Activated CD8-positive, alpha-beta memory T cell treated with anti-CD3 and anti-CD28 coated beads for 1 hour (primary cell): Measurements from ENCODE around the gene CEP85L.

ENCODE experiments used
- DNase-seq, 2 donors: peaks; one replicate each; pipeline ENCODE4 v3.0.0-alpha.2; 2020; ENCODE audit warnings: low read depth in 1 of 2; ENCODE audit errors: extremely low read depth in 1 of 2

Gene CEP85L

DNA sequence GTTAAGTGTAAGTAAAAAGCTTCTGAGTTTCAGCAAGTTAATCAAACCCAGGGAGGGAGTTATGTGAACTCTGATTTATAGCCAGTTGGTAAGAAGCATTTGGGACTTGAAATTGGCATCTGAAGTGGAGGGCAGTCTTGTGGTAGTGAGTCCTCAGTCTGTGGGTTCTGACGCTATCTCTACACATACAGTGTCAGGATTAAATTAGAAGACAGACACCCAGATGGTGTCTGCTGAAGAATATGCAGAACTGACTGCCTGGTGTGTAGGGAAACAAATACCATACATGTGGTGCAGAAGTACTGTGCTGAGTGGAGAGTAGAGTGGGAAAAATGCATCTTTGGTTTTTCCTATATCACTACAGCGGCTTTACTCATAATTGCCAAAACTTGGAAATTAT is 146.8 kb downstream of the CEP85L start:
- no peak for DNase-seq

DNA sequence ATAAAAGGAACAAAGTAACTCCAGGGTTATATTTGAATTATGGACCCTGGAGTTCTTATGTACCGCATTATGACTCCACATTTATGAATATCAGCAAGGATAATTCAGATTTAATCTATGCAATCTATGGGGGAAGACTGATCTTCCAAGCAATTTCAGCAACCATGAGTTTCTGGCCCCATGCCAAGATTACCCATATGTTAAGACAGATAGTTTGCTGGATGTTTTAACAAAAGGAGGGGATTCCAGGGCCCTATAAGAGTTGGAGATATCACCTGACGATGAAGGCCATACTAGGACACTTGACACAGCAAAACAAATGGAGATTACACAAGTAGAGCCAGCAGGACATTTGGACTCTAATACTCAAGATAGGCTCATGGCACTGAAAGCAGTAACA is 149.2 kb downstream of the CEP85L start:
- DNase-seq, result no peak

DNA sequence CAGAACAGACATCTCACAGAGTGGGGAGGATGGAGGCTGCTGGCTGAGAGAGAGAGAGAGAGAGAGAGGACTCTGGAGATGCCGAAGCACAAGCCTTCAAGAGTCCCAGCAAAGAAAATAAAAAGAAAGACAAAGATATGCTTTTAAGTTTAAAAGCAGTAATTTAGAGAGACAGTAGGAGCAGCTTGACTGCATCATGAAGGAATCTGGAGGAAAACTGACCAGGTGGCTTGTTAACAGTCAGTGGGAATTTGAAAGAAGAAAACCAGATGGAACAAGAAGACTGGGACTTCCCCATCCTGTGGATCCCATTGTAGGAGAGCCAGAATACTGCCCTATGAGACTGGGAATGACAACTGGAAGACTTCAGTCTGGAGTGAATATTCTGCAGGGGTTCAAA is 149.6 kb downstream of the CEP85L start:
- DNase-seq, result no peak

DNA sequence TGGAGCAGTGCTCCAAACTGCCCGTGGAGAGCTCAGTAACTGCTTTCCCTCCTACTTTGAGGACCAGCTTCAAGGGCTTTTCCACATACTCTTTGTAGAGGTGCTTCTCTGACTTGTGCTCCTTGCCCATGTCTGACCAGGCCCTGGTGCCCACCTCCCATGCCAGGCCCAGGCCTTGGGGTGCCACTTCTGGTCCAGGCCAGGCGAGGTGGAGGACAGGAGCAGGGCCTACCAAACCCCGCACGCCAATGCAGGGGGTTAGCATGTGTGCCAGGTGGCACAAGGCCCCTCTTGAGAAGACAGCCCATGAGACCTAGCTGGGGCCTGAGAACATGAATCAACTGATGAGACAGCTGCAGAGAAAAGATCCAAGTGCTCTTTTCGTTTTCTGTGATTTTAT is 150.3 kb downstream of the CEP85L start:
- DNase-seq, result no peak

DNA sequence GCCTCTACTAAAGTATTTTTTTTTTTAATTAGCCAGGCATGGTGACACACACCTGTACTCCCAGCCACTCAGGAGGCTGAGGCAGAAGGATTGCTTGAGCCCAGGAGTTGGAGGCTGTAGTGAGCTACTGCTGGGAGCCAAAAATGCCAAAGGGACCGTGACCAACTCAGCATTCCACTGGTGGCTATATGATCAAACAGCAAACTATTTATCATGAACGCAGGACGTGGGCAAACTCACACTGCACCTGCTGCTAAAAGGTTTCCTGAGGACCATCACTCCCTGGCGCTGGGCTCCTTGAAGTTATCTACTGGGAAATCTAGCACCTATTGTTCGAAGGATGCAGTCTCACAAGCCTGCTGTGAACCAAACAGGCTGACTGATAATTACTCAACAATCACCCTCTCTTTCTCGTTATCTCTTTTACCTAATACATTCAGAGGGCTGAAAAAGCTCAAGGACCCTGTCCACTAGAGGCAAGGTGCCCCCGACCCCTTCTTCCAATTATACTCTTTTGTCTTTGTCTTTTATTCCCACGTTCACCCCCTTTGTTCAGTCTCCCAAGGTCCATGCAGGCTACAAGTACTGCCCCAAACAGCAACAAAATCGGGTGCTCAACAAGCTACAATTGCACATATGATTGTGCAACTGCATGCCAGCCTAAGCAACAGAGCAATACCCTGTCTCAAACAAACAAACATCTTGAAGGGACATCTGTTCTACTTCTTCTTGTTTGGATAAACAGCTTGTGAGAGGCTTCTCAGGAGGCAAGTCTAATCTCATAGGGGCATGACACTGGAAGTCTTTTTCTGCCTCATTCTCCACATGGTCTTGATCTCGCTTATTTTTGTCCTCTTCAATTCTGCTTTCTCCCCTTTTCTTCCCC is 151.0 kb downstream of the CEP85L start:
- no peak for DNase-seq

DNA sequence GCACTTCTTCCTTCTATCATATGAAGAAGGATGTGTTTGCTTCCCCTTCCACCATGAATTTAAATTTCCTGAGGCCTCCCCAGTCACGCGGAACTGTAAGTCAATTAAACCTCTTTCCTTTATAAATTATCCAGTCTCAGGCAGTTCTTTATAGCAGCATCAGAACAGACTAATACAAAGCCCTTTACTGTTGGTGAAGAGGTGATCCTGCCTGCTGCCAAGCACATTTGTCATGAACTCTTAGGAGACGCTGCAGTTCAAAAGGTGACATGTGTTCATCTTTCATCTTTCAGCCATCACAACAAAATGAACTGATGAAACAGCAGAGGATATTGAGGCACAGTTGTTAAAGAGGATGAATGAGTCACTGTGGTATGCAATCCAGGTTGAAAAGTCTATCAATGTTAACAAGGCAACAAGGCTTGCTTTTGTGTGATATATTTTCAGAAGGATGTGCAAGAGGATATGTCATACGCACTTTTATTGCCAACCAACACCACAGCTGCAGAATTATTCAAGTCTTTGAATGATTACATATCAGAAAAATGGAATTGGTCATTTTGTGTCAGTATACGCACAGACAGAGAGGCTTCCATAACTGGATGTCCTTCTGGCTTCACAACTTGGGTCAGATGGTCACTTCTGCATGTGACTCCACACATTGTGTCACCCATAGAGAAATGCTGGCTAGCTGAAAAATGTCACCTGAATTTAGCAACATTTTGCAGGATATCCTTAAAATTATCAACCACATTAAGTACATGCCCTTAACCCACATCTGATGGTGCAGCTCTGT is 155.7 kb downstream of the CEP85L start:
- DNase-seq, result no peak

DNA sequence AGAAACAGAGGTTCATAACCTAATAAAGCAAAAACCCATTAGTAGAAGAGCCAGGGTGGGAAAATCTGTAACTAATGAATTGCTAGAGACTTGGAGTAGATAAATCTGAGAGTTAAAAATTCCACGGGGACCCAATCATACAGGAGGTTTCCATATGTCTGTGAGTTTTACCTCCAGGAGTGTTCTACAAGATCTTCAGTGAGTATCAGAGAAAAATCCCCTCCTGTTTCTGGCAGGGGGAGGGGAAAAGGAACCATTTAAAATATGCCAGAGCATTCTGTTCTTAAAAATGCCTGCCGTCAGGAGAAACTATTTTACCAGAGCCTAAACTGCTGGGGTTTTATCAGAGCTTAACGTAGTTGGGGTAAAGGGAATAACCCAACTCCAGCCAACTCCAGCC is 157.3 kb downstream of the CEP85L start:
- no peak for DNase-seq

DNA sequence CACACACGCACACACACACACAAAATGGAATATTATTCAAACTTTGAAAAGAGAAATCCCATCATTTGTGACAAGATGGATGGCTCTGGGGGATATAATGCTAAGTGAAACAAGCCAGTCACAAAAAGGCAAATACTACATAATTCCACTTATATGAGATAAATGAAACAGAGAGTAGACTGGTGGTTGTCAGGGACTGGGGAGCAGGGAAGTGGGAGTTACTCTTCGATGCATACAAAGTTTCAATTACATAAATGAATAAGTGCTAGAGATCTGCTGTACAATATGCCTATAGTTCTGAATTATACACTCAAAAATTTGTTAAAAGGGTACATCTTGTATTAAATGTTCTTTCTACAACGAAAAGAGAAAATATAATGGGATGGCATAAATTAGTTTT is 161.4 kb downstream of the CEP85L start:
- no peak for DNase-seq

DNA sequence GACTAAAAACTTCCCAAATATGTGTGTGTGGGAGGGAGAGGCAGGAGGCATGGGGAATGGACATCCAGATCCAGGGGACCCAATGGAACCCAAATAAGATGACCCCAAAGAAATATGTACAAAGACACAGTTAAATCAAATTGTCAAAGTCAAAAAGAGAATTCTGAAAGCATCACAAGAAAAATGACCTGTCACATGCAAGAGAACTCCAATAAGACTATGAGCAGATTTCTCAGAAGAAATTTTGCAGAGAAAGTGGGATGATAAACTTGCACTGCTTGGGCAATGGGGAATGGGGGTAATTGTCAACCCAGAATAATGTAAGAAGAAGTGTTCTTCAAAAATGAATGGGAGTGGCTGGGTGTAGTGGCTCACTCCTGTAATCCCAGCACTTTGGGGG is 162.8 kb downstream of the CEP85L start:
- no peak for DNase-seq

DNA sequence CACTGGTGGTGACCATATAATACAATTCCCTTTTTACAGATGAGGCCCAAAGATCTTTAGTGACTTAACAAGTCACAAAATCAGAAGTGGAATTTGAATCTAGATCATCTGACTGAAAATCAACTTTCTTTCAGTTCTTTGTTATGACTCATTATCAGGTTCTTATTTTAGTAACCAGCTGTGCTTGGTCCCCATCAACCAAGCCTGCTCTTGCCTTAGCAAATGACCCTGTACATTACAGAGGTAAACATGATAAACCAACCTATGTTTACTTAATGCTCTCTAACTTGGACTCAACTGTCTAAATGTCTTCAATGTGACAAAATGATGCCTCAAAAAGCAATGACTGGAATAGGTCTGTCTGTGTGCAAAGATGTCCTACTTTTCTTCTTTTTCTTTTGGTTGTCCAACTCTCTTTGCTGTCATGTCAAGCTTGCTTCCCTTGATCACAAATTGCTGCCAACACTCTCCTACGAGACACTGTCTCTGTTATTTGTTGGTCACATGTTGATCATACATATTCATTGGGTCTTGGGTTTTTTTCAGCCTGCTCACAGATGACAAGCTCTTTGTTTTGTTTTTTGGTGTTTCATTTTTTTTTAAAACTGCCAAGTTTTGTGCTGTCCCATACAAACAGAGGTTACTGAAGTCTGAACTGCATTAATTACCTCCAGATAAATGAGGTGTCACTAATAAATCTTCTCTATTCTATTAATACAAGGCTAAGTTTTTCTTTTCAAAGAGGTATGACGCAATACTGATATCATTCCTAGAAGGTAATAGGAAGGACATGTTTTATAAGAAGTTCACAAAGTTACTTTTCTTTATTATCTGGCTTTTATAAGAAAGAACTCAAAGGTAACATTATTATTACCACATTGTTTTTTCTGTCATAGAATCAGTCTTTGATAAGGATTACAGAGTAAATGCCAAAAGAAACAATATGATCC is 165.5 kb downstream of the CEP85L start:
- DNase-seq, result no peak

DNA sequence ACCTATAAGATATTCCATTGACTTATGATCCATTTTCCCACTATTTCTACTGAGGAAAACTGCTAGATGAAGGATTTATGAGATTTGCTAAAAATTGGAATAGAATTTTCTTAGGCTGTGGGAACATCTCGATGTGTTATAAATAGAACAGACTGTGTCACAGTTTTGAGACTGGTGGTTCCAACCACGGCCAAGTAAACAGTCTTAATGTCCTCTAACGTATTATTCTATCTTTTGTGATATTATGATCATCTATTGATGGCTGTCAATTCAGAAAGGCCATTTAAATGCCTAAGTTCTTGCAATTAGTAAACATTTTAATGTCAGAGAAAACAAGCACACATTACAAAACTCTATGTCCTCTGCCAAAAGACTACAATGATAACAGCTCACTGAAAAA is 174.8 kb downstream of the CEP85L start:
- DNase-seq, result no peak

DNA sequence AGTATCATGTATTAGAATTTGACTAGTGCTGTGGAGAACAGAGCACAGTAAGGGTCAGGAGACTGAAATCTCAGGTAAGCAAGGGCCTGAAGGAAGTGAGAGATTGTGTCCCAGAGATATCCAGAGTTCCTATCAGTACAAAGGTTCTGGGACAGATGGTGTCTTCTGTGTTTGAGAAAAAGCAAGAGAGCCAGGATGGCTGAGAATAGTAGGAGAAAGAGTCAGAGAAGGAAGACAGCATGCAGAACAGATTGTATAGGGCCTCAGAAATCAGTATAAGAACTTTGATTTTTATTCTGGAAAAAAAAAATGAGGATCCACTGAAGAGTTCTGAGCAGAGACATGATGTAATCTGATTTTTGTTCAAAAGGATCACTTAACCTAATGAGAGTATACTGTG is 178.1 kb downstream of the CEP85L start:
- no peak for DNase-seq

DNA sequence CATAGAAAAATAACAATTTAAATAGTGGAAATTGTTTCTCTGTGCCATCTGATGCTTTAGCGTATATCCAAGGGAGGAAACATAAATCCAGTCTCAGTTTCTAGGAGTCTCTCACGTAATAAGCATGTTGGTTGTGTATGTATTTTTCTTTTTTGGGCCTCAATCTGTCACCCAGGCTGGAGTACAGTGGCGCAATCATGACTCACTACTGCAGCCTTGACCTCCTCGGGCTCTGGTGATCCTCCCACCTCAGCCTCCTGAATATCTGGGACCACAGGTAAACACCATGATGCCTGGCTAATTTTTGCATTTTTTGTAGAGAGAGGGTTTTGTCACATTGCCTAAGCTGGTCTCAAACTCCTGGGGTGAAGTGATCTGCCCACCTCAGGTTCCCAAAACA is 181.9 kb downstream of the CEP85L start:
- no peak for DNase-seq

DNA sequence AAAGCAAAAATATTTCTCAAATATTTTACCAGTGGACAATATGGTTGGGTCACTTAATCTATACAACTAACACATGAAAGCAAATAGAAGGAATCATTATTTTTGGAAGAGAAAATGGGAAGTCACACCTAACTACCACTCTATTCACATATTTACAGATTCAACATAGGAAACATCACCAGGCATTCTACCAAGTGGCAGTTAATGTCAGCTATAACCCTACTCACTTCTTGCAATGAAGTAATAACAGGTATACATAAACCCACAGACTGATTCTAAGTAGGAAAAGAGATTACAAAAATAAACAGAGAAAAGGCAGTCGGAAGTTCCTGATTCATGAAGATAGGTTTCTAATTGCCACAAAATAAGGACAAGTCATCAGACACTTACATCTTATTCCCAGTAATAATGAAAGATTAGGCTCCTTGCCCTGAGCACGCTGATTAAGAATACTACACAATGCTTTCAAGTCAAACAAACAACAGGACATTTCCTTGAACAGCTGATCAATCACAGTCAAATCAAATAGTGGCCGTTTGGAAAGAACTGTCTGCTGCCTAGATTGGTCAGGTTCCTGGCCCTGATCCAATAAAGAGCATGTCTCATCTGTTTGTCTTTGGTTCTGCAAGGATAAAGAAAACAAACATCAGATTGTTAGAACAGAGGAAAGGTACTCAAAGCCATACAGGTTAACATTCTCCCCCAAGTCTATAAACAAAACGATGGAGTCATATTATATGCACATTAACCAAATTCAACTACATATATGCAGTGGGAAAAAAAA is 182.5 kb downstream of the CEP85L start:
- no peak for DNase-seq

DNA sequence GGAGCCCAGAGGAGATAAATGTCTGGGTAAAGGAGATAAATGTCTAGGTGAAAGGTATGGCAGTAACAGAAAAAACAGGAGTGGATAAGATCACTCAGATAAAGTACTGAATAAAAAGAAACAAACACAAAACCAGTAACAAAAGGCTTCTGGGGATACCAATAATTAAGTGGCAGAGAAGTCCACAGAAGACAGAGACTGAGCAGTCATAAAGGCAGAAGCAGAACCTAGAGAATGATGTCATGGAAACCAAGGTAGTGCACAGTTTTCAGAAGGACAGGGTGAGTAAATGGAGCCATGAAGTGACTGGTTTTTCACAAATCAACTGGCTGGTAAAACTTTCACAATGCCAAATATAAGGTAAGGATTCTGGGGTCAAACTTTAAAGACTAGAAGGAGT is 184.2 kb downstream of the CEP85L start:
- DNase-seq, result no peak

DNA sequence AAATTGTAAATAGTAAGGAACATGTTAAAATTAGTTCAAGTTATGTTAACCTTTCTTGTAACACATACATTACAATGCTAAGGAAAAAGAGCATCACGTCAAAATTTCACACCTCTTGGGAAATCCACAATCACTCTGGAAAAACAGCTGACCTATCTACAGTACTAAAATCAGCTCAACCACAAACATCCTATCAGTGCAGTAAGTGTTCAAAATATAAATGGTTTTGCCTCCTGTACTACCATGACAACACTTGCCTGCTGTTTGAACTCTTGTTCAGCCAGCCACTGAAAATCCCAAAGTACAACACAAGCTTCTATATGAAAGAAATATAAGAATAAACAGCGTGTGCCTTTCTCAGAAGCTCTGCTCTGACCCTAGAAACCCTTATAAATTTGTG is 186.8 kb downstream of the CEP85L start:
- DNase-seq, result no peak

DNA sequence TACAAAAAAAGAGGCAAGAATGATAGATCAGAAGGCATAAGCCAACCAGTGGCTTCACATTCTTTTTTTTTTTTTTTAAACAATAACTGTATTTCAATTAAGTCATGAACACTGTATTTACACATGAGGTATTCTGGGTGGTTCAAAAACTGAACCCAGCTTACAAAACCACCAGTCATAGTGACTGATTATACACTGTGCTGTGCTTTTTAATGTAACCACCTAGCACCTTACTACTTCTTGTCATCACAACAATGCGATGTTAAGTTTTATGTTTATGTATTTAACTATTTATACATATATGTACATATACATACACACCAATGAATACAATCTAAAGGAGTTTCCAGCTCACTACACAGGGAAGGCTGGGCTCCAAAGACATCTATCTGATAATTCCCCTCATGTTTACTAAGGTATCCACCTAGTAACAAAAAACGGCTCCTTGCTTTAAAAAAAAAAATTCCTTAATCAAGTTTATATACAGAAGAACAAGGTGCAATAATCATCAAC is 190.4 kb downstream of the CEP85L start:
- no peak for DNase-seq

DNA sequence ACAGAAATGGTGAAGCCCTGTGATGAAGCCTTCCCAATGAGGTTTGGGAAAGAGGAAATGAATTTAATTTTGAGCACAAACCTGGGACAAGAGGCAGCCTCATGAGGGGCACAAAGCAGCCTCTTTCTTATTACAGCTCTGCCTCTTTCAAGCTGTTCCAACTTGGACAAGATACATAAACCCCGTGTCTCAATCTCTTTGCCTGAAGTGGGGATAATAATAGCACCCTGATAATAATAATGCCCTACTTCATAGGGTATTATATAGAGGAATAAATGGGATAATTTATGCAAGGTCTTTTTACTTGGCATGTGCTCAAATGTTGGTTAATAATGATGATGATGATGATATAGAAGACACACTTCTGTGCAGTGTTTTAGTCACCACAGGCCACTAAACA is 194.4 kb downstream of the CEP85L start:
- no peak for DNase-seq

DNA sequence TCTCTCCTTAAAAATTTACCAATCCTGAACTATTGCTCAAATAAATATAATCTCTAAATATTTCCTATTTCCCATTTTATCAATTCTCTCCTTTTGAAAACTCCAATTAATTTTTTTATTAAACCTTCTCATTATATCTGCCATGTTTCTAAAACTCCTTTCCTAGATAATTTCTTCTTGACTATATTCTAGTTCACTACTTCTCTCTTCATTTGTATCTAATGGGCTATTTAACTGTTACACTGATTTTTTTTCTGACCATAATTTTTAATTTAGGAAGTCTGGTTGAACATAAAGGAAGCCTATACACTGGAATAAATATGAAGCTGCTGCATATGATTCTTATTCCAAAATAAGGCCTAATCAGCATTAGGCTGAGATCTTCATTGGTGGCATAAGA is 199.6 kb downstream of the CEP85L start:
- no peak for DNase-seq

DNA sequence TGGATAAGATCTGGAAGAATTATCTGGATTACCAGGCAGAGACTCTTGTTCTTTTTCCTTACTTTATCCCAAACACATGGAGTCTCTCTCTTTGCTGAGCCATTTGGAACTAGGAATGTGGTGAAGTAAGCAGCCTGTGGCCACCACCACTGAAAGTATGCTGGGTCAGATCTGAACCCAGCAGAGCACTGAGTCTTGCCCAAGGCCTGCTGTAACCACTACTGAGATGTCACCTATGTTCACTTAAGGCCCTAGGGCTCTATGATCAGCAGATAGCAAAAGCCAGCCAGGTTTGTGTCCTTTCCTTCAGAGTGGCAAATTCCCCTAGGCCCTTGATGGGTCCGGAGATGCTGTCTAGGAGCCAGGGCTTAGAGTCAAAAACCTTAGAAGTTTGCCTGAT is 206.6 kb downstream of the CEP85L start:
- DNase-seq, result no peak
